Stimulated activated CD8-positive, alpha-beta memory T cell treated with anti-CD3 and anti-CD28 coated beads, Interleukin-7, amount 100 ng/mL, for 48 hours (primary cell): ENCODE measurements around the gene SPEM2.

Experiments
- DNase-seq, 2 donors: peaks; one replicate each; pipeline ENCODE4 v3.0.0-alpha.2; 2020; ENCODE audit warnings: low read depth in 1 of 2; ENCODE audit errors: extremely low read depth in 1 of 2

The SPEM2 gene

DNA sequence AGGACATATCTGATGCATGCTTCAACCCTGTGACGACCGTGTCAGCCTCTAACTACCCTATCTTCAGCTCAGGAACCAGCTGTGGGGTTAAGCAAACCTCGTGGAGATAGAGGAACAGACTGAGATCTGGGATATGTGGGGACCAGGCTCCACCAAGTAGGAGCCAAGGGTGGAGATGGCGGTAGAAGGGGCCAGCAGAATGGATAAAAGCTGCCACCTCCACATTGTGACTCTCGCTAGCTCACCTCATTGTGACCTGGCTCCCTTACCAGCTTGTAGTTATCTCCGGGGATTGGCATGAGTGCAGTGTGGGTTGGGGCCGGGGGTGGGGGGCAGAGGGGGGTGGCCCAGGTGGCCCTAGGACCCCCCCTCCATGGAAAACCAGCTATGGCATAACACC, at the start of gene SPEM2:
TSS of gene SPEM2 (plus strand) at position 301 of the 400 bp plus-strand sequence. CDS start at position 374, 73 bp downstream.
- no peak for DNase-seq

DNA sequence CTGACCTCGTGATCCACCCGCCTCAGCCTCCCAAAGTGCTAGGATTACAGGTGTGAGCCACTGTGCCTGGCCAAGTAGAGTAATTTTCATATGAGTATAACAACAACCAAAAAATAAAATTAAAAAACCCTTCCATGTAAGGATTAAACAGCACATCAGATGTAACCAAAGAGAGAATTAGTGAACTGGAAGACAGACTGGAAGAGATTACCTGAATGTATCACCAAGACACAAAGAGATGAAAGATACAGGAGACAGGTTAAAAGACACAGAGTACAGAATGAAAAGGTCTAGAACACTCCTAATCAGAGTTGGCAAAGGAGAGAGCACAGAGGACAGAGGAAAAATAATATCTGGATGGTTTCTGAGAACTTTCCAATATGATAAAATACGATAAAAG, 46.3 kb upstream of the SPEM2 start:
- no peak for DNase-seq

GRCh38 chr17:7380321-7380720, 45.1 kb upstream of the SPEM2 start:
- no peak for DNase-seq

DNA sequence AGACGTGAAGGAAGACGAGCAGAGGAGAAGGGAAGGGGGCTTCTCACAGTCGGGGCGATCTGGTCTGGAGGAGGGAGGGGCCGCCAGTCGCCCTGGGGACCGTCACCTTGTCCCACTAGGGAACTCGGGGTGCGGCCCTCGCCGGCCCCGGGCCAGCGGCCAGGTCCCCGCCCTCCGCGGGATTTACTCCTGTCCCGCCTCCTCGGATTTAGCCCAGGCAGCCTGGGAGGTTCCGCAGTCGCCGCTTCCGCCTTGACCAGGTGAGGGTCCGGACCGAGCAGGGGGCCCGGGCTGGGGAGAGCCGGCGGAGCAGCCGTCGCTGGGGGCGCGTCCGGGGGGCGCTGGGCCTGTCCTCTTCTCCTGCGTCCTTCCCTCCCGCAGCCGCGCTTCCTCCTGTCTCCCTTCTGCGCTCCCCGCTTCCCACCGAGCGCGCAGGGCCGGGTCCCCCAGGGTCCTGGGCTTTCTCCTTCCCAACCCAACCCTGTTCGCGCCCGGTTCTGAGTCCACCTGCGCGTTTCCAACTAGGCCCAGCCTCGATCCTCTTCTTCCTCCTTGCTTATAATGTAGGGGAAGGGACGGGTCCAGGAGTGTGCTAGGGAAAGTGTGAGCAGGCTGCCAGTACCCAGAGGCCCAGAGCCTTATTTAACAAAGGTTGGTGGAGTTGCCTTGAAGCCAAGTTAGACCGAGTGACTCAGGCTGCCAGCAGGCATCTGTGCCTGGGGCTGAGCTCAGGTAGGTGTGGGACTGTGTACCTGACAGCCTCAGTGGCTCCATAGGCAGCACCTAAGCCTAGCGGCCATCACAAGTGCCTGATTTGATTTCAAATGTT, 44.3 kb upstream of the SPEM2 start, which contains the start of gene TNK1:
TSS of gene TNK1 (plus strand) at position 235 of the 829 bp plus-strand sequence. CDS start 1,838 bp downstream, outside the sequence.
- DNase-seq, result no peak

GRCh38 chr17:7382901-7383300, 42.5 kb upstream of the SPEM2 start:
- no peak for DNase-seq

DNA sequence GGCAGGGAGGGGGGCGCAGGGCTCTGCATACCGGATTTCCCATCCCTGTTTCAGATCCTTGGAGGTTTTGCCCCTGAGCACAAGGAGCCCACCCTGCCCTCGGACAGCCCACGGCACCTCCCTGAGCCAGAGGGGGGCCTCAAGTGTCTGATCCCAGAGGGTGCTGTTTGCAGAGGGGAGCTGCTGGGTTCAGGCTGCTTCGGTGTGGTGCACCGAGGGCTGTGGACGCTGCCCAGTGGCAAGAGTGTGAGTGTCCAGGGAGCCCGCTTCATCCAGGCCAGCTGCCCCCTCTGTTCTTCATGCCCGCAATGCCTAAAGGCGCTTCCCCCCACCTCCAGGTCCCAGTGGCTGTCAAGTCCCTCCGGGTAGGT, 42.1 kb upstream of the SPEM2 start:
- DNase-seq, result no peak

GRCh38 chr17:7383742-7384488, 41.5 kb upstream of the SPEM2 start:
- DNase-seq, result peak; percentile 54 to 62

GRCh38 chr17:7384489-7385081, 40.8 kb upstream of the SPEM2 start:
- DNase-seq, result no peak

DNA sequence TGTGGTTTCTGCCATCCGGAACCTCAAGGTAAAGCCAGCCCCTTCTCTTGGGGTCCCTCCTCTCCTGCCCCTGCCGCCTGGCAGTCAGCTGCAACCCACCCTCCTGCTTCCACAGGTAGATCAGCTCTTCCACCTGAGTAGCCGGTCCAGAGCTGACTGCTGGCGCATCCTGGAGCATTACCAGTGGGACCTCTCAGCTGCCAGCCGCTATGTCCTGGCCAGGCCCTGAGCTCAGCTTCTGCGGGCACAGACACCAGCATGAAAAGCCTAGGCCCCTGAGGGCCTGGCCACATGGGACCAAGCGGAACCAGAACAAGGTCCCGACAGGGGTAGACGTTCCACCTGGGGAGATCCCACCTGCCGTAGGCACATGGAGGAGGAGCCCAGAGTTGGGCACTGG, 36.6 kb upstream of the SPEM2 start:
- no peak for DNase-seq

- DNase-seq, result no peak
These were observed 35.2 kb upstream of the SPEM2 start for GRCh38 chr17:7389924-7390910.

DNA sequence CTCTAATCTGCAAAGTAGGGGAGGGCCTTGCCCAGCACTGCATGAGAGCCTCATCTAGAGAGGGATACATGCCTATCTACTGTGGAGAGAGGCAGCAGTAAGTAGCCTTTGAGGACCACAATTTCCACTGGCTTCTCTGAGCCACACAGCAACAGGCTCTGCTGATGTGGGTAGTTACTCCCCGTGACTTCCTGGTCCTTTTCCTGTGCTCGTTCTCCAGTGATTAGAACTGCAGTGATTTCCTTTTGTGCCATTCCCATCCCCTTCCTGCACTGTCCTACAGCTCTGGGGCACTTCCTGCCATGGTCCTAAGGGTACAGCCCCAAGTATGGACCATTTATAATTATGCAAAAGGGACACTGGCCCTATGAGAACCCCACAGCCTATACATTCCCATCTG, 34.1 kb upstream of the SPEM2 start:
- DNase-seq, result no peak

DNA sequence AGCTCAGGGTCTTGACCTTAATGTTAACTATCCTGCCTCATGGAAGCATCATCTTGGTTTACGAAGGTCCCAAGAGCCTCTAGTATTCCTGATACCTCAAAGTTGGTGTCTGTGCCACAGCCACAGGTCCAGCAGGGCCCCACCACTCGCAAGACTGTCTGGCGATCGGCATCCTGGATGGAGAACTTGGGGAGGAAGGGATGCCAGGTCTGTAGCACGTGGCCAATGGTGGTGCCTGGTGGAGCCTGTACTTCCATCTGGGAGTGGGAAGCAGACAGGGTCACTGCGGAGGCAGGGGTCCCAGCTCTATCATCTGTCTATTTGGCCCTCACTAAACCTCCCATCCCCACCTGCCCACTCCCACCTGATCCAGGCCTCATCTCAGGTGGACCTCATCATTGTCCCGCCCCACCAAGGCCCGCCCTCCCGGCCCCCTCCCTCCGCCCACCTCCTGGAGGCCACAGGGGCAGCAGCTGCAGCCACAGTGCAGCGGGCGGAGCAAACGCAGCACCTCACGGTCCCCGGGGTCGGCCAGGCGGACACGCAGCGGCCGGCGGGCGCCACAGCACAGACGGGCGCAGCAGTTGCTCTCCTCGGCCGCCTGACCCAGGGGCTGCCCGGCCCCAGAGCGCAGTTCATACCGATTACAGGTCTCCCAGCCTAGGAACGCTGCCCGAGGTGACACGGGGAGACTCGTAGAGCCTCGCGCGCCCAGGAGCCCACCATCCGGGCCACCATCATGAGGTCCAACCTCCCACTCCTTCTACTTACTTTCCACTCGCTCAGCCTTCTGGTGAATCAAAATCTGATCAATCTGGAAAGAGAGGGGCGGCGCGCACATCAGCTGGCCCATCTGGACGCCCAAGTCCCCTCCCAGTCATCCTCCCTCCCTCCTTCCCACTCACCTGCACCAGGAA, 32.5 kb upstream of the SPEM2 start:
- DNase-seq, result no peak

DNA sequence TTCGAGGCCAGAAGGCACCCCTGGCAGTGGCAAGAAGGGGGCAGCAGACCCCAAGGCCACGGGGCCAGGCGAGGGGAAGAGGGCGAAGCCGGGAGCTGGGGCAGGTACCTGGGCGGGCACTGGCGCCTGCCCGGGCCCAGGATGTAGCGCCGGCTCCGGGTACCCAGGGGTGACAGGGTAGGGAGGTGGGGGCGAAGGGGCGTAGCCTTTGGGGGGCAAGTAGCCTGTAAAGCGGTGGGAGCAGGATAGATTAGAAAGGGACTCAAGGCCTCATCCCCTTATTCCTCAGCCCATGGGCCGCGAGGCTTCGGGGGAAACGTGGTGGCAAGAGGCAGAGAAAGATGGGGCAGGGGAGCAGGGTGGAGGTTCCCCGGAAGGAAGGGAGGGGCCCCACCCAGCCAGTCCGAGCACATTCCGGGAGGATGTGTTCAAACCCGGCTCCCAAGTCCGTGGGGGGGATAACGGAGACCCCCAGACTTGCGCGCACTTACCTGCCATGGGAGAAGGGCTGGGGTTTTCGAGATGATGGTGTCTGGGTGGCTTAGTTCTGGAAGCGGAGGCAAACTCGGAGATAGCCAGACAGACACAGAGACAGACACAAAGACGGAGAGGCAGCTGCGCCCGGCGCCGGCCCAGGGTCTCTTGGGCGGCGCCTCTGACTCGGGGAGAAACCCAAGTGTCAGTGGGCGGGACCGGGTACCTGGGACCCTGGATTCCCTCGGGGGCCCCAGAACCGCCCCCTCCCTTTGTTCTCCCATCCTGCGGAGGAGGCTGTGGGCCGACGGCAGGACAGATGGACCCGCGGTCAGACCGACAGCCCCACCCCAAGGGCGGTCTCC, 31.6 kb upstream of the SPEM2 start:
- peak in 1 of 2 donors; percentile 42 for DNase-seq

DNA sequence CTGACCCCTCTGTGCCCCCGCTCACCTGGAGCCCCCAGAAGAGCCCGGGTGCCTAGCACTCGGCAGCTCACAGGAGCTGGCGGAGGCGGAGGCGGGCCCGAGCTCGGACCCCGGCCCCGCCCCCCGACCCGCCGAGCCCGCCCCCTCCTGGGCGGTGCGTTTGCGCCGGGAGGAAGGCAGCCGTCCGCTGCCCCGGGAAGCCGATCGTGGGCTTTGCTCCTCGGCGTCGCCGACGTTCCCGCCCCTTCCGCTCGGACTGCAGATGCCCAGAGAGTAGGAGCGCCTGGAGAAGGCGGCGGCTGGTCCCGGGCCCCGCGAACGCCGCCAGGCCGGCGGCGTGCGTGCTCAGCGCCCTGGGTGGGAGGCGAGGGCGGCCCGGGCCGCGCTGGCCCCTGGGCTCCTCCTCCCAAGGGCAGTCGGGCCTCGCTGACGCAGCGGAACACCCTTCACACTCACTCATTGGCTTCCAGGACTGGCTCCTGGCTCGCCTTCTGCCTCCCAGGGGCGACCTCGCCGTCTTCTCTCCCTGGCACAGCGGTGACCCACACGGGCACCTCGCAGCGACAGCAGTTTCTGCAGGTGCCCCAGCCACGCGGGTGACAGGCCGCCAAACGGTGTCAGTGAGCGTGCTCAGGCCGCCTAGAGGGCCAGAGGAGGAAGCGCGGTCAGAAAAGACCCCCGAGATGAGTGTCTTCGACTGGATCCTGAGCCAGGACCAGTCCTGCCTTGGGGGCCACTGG, 30.8 kb upstream of the SPEM2 start, which contains the start of gene PLSCR3:
TSS of gene PLSCR3 (minus strand) at position 74 of the 740 bp plus-strand sequence. CDS start 415 bp downstream, outside the sequence.
- peak; percentile 72 to 81 for DNase-seq

- no peak for DNase-seq
These were observed 29.3 kb upstream of the SPEM2 start for GRCh38 chr17:7396147-7396546.

DNA sequence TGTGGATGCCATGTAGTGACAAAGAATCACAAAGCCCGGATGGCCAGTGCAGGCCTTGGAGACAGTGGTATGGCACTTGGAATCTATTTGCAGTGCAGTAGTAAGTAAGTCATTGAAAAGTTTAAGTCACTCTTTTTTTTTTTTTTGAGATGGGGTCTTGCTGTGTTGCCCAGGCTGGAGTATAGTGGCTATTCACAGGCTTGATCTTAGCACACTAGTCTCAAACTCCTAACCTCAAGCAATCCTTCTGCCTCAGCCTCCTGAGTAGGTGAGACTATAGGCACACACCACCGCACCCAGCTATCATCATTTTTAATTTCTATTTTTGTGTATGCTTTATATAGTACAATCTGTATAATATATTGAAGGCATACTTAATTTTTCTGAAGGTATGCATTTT, 26.8 kb upstream of the SPEM2 start:
- DNase-seq, result no peak

DNA sequence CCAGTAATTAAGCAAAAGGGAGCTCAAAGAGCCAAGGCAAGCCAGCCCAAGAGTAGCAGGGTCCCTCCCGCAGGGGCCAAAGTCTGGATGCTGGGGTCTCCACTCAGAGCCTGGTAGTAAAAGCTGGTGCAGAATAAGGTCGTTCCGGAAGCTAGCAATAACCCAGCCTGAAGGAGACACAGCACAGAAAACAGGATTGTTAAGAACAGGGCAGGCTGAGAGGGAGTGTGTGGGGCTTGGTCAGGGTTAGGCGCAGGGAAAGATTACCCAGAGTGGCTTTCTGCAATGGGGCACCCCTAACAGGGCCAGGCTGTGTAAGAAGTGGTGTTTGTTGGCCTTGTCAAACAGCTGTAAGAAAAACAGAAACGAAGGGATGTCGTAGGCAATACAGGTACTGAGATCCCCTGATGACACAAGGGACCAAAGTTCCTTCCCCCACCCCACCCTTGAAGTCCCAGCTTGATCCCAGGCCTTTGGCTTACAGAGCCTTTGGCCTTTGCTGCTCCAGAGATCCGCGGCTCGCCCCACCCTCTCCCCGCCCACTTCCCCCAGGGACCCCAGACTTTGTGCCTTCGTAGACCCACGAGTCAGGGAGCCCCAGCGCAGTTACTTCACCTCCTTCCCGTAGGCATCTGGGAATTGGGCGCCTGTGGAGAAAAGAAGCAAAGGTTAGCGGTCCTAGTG, 22.2 kb upstream of the SPEM2 start:
- DNase-seq, result no peak
